Naive thymus-derived CD4-positive, alpha-beta T cell (primary cell): ENCODE results near the gene TP73. TPM values are rescaled to one million over a fixed set of nuclear protein-coding genes. Genes with fewer than 3 reads are reported as not detected.
A peak's percentile ranks its signal among the peaks of the same experiment; 100 is the strongest.

Experiments used
- ATAC-seq: fragments of 150-1000 bp; cut with Tn5 transposase; 2 replicates; pipeline ENCODE4 v1.10.0; 2021; ENCODE audit warnings: mild to moderate bottlenecking, moderate library complexity
- CTCF ChIA-PET: fragments of 350-600 bp; sonication (Branson Sonifier 250); formaldehyde crosslinking; loops from one replicate; lab custom pipeline; 2021; ENCODE audit warnings: antibody characterized with exemption; lab: Charles Lee
- POLR2A ChIA-PET: fragments of 350-600 bp; sonication (Branson Sonifier 250); formaldehyde crosslinking; loops from one replicate; lab custom pipeline; 2021; ENCODE audit warnings: antibody characterized with exemption, inconsistent platforms; lab: Charles Lee
- DNase-seq, 9 donors: peaks; one replicate each; pipeline versions ENCODE4 v3.0.0 to v3.0.0-alpha.2; 2020 to 2022; ENCODE audit warnings: mixed read lengths in 1 of 9
- H3K27ac ChIP-seq: one replicate; pipeline ENCODE4 v1.7.0; 2013; ENCODE audit warnings: mild to moderate bottlenecking, low read depth, low read length, moderate library complexity
- H3K27me3 ChIP-seq, 2 donors: one replicate each; pipeline ENCODE4 v1.7.0; 2013; ENCODE audit warnings: low read length in 2 of 2, mild to moderate bottlenecking in 2 of 2, moderate library complexity in 2 of 2; ENCODE audit not compliant: control insufficient read depth in 2 of 2, insufficient read depth in 2 of 2
- H3K36me3 ChIP-seq, 3 experiments: 1 replicate in 2 of 3; 2 replicates in 1 of 3; pipeline ENCODE4 v1.7.0; 2013; ENCODE audit warnings: low read length in 3 of 3, mild to moderate bottlenecking in 3 of 3, moderate library complexity in 1 of 3; ENCODE audit not compliant: insufficient read depth in 3 of 3, control insufficient read depth in 2 of 3
- H3K4me1 ChIP-seq, 2 donors: one replicate each; pipeline ENCODE4 v1.7.0; 2013; ENCODE audit warnings: low read length in 2 of 2, mild to moderate bottlenecking in 2 of 2, moderate library complexity in 1 of 2; ENCODE audit not compliant: control insufficient read depth in 2 of 2, insufficient read depth in 2 of 2
- H3K4me3 ChIP-seq: 2 replicates; pipeline ENCODE4 v1.7.0; 2013; ENCODE audit warnings: mild to moderate bottlenecking, low read length
- H3K9me3 ChIP-seq, 3 experiments: 1 replicate in 2 of 3; 2 replicates in 1 of 3; pipeline ENCODE4 v1.7.0; 2013; ENCODE audit warnings: low read length in 3 of 3; ENCODE audit not compliant: control insufficient read depth in 2 of 3
- H3K27ac Mint-ChIP-seq, 9 donors: one replicate each; pipeline ENCODE4 v1.8.0; 2020 to 2022; ENCODE audit warnings: mixed read lengths in 9 of 9, mild to moderate bottlenecking in 8 of 9, moderate library complexity in 5 of 9, inconsistent platforms in 2 of 9
- H3K27me3 Mint-ChIP-seq, 5 donors: one replicate each; pipeline ENCODE4 v1.8.0; 2021 to 2022; ENCODE audit warnings: mixed read lengths in 5 of 5, mild to moderate bottlenecking in 1 of 5
- H3K36me3 Mint-ChIP-seq, 5 donors: one replicate each; pipeline ENCODE4 v1.8.0; 2020 to 2022; ENCODE audit warnings: mixed read lengths in 5 of 5, mild to moderate bottlenecking in 3 of 5, inconsistent platforms in 1 of 5
- H3K4me1 Mint-ChIP-seq, 7 donors: one replicate each; pipeline ENCODE4 v1.8.0; 2020 to 2022; ENCODE audit warnings: mixed read lengths in 7 of 7, mild to moderate bottlenecking in 3 of 7, inconsistent platforms in 1 of 7
- H3K4me3 Mint-ChIP-seq, 10 donors: one replicate each; pipeline ENCODE4 v1.8.0; 2020 to 2022; ENCODE audit warnings: mild to moderate bottlenecking in 10 of 10, mixed read lengths in 10 of 10, moderate library complexity in 6 of 10, inconsistent platforms in 2 of 10
- H3K9me3 Mint-ChIP-seq, 11 donors: one replicate each; pipeline ENCODE4 v1.8.0; 2020 to 2022; ENCODE audit warnings: mixed read lengths in 11 of 11, mild to moderate bottlenecking in 4 of 11, inconsistent platforms in 1 of 11, moderate library complexity in 1 of 11
- intact Hi-C, 2 donors: fragments of 100-400 bp; cut with micrococcal nuclease; formaldehyde crosslinking; loops; one replicate each; pipeline ENCODE4 v1.15.1; 2023
- polyA plus RNA-seq, 2 donors: library from polyadenylated mRNA; unstranded; fragments of 300-500 nt; fragmentation: Illumina TruSeq; gene quantifications; one replicate each; pipeline ENCODE4 v1.2.3, GENCODE V29; 2021
- total RNA-seq, 6 experiments: library from RNA in 5 of 6; stranded (reverse) in 5 of 6; gene quantifications; 1 replicate in 5 of 6; 2 replicates in 1 of 6; pipeline ENCODE4 v1.2.3 and lab custom pipeline; 2021 to 2026

TP73 gene
- total and polyA plus RNA-seq, 7 experiments from 2014 or later, result 0.03 to 2.4 (median 0.15) TPM; not detected in 2

DNA sequence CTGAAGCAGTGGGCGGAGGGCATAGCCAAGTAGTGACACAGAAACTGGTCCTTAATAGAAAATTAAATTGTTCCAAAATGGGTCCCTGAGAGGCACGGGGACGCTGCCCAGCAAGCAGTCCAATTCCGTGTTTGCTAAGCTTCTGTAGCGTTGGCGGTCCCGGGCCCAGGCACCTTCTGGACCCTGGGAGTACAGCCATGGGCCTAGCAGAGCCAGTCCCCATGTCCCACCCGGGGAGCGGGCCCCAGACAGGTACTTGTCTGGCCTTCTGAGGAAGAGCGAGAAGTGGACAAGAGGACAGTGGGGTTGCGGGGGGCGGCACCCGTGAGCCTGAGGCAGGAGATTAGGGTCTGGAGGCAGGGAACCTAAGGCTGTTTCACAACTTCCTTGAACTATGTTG lies 88.4 kb downstream of the TP73 start:
- Mint-ChIP-seq H3K4me3 (no peak overlapping the region), H3K9me3 (peaks cover 0 to 2% (median 0%) of the 10 kb centered on the region in 11 donors), H3K27ac (no peak overlapping the region), H3K4me1 (peaks cover 6 to 24% (median 14%) of the 10 kb centered on the region in 7 donors), H3K27me3 (no peaks in the 10 kb centered on the region), H3K36me3 (peaks cover 0 to 33% (median 1%) of the 10 kb centered on the region in 5 donors)
- no peaks in the 10 kb centered on the region for H3K9me3 ChIP-seq
- POLR2A ChIA-PET, result no interaction called here
- intact Hi-C loops, result no loop called here
- CTCF ChIA-PET, result no interaction called here
- H3K36me3 ChIP-seq, result peaks cover 0 to 75% (median 0%) of the 10 kb centered on the region in 3 experiments
- no peak for DNase-seq
- ATAC-seq, result no peak
- H3K4me3 ChIP-seq, result no peak overlapping the region
- H3K27ac ChIP-seq, result no peak overlapping the region
- no peaks in the 10 kb centered on the region for H3K27me3 ChIP-seq
- H3K4me1 ChIP-seq, result no peaks in the 10 kb centered on the region

DNA sequence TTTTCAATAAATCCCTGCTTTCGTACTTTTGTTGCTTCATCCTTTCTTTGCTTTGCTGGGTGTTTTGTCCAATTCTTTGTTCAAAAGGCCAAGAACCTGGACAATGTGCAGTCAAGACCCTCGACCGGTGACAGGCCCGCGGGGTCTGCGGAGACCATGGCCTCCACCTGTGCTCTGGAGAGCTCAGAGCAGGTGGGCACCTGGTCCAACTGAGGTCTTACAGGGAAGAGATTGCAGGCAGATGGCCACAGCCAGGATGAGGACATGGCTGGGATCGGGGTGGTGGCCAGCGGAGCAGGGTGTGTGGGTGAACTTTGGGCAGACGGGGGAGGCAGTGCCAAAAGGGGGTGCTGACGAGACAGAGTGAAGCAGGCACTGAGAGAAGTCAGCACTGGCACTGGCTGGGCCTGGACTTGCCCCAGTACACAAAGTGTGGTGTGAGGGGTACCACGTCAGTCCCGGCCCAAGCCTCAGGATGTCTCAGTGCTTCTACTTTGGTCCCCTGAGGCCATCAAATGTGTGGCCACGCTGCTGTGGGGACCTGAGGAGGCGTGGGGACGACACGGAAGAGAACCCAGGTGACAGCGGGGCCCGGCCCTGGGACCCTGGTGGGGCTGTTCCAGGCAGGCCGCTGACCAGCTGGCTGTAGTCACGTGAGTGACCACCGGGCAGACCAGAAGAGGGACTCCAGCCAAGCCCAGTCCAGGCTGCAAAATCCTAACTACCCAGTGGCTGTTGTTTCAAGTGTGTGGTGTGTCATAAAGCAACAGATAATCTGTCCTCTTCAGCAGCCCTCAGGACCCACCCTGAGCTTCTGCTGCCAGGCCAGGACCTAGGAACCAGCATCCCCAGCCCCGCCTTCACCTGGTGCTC lies 89.5 kb downstream of the TP73 start:
- peaks cover 0 to 65% (median 0%) of the 10 kb centered on the region in 3 experiments for H3K36me3 ChIP-seq
- ChIA-PET POLR2A (no interaction called here), CTCF (no interaction called here)
- no peaks in the 10 kb centered on the region for H3K27me3 ChIP-seq
- DNase-seq (no peak), ATAC-seq (no peak)
- H3K4me1 ChIP-seq, result peaks cover 0 to 5% of the 10 kb centered on the region in 2 donors
- H3K9me3 ChIP-seq, result no peaks in the 10 kb centered on the region
- Mint-ChIP-seq H3K4me1 (peaks cover 14 to 34% (median 23%) of the 10 kb centered on the region in 7 donors), H3K36me3 (peaks cover 0 to 29% (median 4%) of the 10 kb centered on the region in 5 donors), H3K4me3 (no peak overlapping the region), H3K27me3 (no peaks in the 10 kb centered on the region), H3K27ac (peak overlapping the region in 1 of 9 donors; percentile 69), H3K9me3 (peaks cover 0 to 2% (median 0%) of the 10 kb centered on the region in 11 donors)
- intact Hi-C loops, result no loop called here
- no peak overlapping the region for H3K27ac ChIP-seq
- H3K4me3 ChIP-seq, result no peak overlapping the region

DNA sequence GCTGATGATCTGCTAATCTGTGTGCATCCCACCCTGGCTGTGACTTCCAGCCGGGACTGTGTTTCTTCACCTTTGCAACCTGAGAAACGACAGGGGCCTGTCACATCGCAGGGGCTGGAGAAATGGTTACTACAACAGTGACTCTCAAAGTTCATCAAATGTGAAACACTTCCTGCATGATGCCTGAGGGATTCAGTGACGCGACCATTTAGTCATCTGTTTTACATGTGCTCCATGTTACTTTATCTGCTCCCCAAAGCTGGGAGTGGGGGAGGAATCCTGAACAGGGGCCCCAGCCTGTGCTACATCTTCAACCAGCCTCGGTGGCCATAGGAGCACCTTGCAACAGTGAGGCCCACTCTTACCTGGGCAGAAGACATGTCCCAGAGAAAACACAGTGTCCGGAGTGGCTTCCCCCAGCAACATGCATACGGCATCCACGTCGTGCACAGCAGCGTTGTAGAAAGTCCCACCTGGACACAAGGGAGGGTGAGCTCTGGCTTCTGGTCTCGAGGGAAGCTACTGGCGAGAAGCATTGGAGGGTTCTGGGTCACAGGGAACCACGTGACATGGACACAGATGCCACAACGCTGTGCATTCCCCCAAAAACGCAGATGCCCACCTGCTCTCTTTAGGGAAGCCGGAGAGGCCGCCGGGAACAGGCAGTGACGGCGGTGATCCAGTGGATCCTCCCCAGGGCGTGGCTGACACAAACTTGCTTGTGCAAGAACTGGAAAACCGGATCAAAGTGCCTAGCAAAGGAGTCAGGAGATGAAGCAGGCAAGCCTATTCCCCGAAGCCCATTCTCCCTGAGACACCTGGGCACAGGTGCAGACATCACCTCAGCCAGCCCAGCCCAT lies 90.4 kb downstream of the TP73 start:
- Histone ChIP-seq H3K9me3 (no peaks in the 10 kb centered on the region), H3K36me3 (peaks cover 0 to 57% (median 0%) of the 10 kb centered on the region in 3 experiments), H3K27me3 (no peaks in the 10 kb centered on the region), H3K27ac (no peak overlapping the region), H3K4me3 (no peak overlapping the region), H3K4me1 (peaks cover 3 to 7% of the 10 kb centered on the region in 2 donors)
- Mint-ChIP-seq H3K27ac (peak overlapping the region in 1 of 9 donors; percentile 83), H3K36me3 (peaks cover 0 to 22% (median 4%) of the 10 kb centered on the region in 5 donors), H3K9me3 (peaks cover 0 to 2% (median 0%) of the 10 kb centered on the region in 11 donors), H3K4me1 (peaks cover 15 to 36% (median 25%) of the 10 kb centered on the region in 7 donors), H3K4me3 (no peak overlapping the region), H3K27me3 (no peaks in the 10 kb centered on the region)
- ATAC-seq, result no peak
- ChIA-PET CTCF (no interaction called here), POLR2A (no interaction called here)
- intact Hi-C loops, result no loop called here
- no peak for DNase-seq

DNA sequence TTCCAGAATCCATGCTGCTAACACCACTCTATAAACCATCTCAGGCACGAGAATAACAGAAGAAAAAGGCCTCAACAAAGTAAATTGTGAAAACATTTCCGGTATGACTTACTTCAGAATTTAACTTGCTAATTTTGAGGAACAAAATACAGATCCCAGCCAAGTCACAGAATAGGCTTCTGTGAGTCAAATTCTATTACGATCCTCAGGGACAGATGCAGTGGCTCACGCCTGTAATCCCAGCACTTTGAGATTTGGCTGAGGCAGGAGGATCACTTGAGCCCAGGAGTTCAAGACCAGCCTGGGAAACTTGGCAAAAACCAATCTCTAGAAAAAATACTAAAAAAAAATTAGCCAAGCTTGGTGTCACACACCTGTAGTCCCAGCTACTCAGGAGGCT lies 91.1 kb downstream of the TP73 start:
- intact Hi-C loops, result no loop called here
- peak overlapping the region in 1 of 9 donors; percentile 83 for H3K27ac Mint-ChIP-seq
- Histone ChIP-seq H3K27ac (no peak overlapping the region), H3K4me1 (peaks cover 7 to 12% of the 10 kb centered on the region in 2 donors), H3K4me3 (no peak overlapping the region), H3K27me3 (no peaks in the 10 kb centered on the region), H3K9me3 (no peaks in the 10 kb centered on the region), H3K36me3 (peaks cover 0 to 50% (median 0%) of the 10 kb centered on the region in 3 experiments)
- ATAC-seq, result no peak
- CTCF ChIA-PET, result no interaction called here
- peaks cover 15 to 43% (median 31%) of the 10 kb centered on the region in 7 donors for H3K4me1 Mint-ChIP-seq
- DNase-seq, result no peak
- peaks cover 0 to 22% (median 4%) of the 10 kb centered on the region in 5 donors for H3K36me3 Mint-ChIP-seq
- peak overlapping the region in 1 of 10 donors; percentile 4 for H3K4me3 Mint-ChIP-seq
- H3K9me3 Mint-ChIP-seq, result peaks cover 0 to 2% (median 0%) of the 10 kb centered on the region in 11 donors
- no peaks in the 10 kb centered on the region for H3K27me3 Mint-ChIP-seq
- POLR2A ChIA-PET, result no interaction called here

DNA sequence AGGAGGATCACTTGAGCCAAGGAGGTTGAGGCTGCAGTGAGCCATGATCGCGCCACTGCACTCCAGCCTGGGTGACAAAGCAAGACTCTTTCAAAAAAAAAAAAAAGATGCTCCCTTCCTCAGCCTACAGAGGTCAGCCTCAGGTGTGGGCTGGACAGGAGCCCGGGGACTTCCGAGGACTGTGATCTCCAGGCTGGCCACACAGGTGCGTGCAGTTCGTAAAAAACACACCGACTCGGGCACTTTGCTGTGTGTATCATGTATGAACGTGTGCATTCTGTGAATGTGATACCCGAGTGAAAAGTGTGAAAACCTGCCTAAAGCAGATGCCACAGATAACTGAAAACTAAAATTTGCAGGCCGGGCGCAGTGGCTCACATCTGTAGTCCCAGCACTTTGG lies 91.5 kb downstream of the TP73 start:
- ChIA-PET CTCF (no interaction called here), POLR2A (no interaction called here)
- ATAC-seq, result no peak
- Histone ChIP-seq H3K4me3 (no peak overlapping the region), H3K4me1 (peaks cover 7 to 12% of the 10 kb centered on the region in 2 donors), H3K27ac (no peak overlapping the region), H3K27me3 (no peaks in the 10 kb centered on the region), H3K36me3 (peaks cover 0 to 46% (median 0%) of the 10 kb centered on the region in 3 experiments), H3K9me3 (no peaks in the 10 kb centered on the region)
- no peaks in the 10 kb centered on the region for H3K27me3 Mint-ChIP-seq
- peaks cover 15 to 44% (median 32%) of the 10 kb centered on the region in 7 donors for H3K4me1 Mint-ChIP-seq
- peak overlapping the region in 2 of 9 donors; percentile 9 to 17 for H3K27ac Mint-ChIP-seq
- DNase-seq, result no peak
- H3K9me3 Mint-ChIP-seq, result peaks cover 0 to 2% (median 0%) of the 10 kb centered on the region in 11 donors
- peak overlapping the region in 1 of 10 donors; percentile 4 for H3K4me3 Mint-ChIP-seq
- peaks cover 0 to 22% (median 4%) of the 10 kb centered on the region in 5 donors for H3K36me3 Mint-ChIP-seq
- intact Hi-C loops, result no loop called here

DNA sequence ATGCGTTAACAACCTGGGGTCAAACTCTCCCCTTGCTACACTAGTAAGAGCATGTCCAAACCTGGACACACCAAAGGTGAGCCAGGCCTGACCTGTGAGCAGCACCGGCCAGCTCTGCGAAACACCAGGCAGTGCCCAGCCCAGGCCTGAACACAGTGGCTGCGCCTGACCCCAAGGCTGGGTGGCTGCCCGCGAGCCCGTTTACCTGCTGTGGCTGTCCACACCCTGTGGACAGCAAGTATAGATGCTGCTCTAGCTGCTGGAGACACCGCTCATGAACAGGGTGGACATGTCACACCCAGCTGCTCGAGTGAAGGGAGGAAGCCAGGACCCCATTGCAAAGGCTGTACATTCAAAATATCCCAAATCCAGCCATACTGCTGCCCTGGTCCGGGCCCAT lies 92.3 kb downstream of the TP73 start:
- Histone ChIP-seq H3K27ac (no peak overlapping the region), H3K36me3 (peaks cover 0 to 38% (median 0%) of the 10 kb centered on the region in 3 experiments), H3K9me3 (no peaks in the 10 kb centered on the region), H3K27me3 (no peaks in the 10 kb centered on the region), H3K4me3 (no peak overlapping the region), H3K4me1 (peaks cover 7 to 12% of the 10 kb centered on the region in 2 donors)
- H3K27ac Mint-ChIP-seq, result peak overlapping the region in 3 of 9 donors; percentile 31 to 59 (median 36)
- H3K36me3 Mint-ChIP-seq, result peaks cover 0 to 22% (median 4%) of the 10 kb centered on the region in 5 donors
- H3K27me3 Mint-ChIP-seq, result peaks cover 0 to 4% (median 0%) of the 10 kb centered on the region in 5 donors
- DNase-seq, result no peak
- peaks cover 15 to 44% (median 33%) of the 10 kb centered on the region in 7 donors for H3K4me1 Mint-ChIP-seq
- POLR2A ChIA-PET, result no interaction called here
- peaks cover 0 to 2% (median 0%) of the 10 kb centered on the region in 11 donors for H3K9me3 Mint-ChIP-seq
- CTCF ChIA-PET, result interaction anchor here (0.6 kb wide), 1 partner anchor 21 kb away, joined by 5 read pairs; no protein-coding TSS in a partner anchor
- ATAC-seq, result no peak
- H3K4me3 Mint-ChIP-seq, result peak overlapping the region in 3 of 10 donors; percentile 21 to 77 (median 72)
- intact Hi-C loops, result no loop called here
